ENCODE data around the gene NCKAP5.

Gene NCKAP5

GRCh38 chr2:133371286-133371685, 197.0 kb downstream of the NCKAP5 start:
- no peak for DNase-seq

GRCh38 chr2:133369901-133370658, 198.2 kb downstream of the NCKAP5 start:
- peak in 1 of 2 experiments; percentile 81 for DNase-seq

DNA sequence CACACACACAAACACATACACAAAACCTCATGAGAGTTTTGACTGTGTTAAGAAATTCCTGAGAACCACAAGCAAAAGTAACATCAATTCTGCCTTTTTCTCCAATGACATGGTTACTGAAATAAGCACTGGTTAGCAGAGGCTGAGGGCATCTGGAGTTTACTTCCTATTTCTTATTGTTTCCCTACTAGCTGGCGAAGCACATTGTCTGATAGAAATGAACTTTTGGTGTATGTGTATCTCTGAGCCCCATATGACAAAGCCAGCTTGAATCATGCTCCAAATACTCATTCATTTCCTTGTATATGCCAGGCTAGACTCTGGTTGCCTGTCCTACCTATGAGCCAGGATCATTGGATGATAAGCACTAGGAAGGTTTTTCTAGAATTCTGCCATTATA, 203.1 kb downstream of the NCKAP5 start:
- DNase-seq, result no peak

GRCh38 chr2:133364636-133365035, 203.6 kb downstream of the NCKAP5 start:
- DNase-seq, result no peak

DNA sequence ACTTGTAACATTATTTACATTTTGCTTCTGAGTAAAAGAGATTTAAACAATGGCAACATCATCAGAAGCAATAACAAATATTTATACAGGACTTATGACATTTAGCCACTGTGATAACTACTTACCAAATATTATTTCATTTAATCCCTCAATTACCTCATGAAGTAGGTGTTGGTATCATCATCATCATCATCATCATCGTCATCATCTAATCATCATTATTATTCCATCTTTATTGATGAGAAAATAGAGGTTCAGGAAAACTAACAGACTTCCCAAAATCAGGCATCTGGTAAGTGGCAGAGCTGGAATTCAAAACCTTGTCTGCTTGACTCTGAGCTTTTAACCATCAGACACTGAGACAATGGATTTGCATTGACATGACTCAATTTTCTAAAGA, 204.4 kb downstream of the NCKAP5 start:
- DNase-seq, result no peak

- DNase-seq, result peak in 1 of 2 experiments; percentile 20
Measured at GRCh38 chr2:133362061-133362476, 206.2 kb downstream of the NCKAP5 start.

- no peak for DNase-seq
Measured at GRCh38 chr2:133360882-133361281, 207.4 kb downstream of the NCKAP5 start.

GRCh38 chr2:133360190-133360589, 208.1 kb downstream of the NCKAP5 start:
- no peak for DNase-seq

DNA sequence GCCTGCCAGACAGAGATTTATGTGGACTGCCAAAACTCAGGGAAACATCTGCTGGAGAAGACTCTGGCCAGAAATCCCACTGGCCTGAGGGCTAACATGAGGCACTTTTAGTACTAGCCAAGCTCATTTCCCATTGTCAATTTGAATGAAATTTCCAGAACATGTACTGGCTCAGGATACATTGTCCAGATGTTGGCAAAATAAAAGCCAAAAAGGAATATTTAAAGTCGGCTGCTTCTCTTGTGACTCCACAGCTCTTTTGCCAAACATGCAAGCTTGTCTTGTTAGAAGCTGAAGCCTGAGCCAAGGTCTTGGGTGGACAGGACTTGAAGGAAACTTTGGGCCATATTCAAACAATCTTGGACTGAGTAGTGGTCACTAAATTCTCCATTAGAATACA, 215.5 kb downstream of the NCKAP5 start:
- no peak for DNase-seq

DNA sequence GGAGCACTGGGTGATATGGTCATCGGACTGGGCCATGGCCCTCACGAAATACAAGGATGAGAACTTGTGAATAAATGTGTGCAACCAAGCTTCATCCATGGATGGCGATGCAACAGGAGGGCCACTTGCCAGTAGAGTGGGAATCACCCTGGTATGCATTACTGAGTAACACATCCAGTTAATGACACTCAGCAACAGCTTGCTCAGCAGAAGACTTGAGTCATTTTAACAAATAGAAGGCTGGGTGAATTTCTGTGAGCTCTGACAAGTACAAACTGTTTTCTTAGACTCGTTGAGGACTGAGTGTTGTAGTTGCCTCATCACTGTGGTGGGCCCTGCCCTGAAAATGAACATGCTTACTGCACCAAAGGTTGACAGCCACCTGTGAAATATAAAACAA, 221.6 kb downstream of the NCKAP5 start:
- DNase-seq, result no peak

DNA sequence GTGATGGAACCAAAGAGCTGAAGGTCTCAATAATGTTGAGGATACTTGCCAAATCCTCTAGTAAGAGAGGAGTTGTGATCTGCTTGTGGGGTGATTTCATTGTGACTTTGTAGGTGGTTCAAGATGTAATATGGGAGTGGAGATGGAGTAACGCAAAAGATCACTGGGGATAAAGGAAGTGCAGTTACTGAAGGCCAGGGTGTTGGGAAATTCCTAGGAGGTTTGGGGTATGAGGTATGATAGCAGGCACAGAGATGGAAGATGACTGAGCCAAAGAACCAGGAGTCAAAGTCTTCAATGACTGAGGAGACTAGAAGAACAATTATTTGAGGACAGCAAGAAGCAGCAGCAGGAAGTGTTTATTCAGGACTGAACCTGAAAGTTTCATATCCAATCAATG, 222.6 kb downstream of the NCKAP5 start:
- no peak for DNase-seq

DNA sequence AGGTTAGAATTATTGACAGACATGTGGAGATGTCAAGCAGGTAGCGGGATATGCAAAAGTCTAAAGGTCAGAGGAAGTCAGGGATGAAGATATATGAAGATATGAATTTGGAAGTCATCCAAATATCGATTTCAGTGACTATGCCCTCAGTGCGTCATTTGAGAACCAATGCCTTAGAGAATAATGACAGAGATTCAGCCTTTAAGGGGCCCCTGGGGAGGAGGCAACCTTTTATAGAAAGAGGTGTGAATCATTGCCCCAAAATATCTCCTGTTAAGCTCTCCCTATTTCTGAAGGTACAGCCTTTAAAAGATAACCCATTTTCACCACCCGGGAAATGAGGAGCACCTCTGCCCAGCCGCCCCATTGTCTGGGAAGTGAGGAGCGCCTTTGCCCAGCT, 223.4 kb downstream of the NCKAP5 start:
- no peak for DNase-seq

- no peak for DNase-seq
Measured at GRCh38 chr2:133343018-133343352, 225.3 kb downstream of the NCKAP5 start.

DNA sequence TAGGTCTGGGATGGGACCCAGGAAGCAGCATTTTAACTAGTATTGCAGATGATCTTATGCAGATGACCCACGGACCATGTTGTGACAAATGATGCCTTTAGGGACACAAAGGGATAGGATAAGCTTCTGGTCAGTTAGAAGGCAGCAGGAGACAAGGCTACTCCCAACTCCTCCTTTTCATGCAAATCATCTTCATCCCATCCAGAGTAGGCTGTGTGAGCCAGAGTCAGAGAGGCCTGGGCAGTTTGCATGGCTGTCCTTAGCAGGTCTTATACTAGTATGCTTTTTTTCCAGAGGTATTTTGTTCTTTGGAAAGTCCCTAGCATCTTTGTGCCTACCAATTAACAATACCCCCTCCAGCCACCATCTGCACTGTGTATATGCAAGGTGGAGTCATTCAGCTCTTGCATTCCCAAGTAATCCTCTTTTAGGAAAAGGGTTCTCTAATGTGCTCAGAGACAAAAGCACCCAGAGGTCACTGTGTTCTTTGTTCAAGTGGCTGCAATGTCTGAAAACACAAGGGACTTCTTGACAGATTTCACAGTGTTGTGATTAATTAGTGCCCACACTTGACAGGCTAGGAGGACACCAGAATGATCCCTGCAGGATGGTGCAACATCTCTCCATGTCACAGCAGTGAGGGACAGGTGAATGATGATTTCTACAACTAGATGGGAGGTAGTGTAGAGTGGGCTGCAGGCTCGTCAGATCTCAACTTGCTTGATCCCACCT, 225.8 kb downstream of the NCKAP5 start:
- DNase-seq, result peak; percentile 83 to 88

DNA sequence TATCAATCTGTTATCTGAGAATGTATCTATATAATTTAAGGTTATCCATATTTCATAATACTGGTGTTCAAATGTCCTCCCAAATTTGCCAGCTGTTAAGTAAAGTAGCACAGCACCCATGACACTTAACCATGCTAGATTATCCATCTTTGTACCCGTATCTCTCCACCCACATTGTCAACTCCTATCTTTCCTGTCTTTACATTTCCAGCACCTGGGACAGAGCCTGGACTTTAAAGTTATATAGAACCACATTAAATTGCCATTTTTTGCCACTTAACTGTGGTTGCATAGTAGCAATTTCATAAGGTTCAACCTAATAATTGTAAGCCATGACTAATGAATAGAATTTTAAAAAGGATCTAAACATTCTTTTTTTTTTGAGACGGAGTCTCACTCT, 226.7 kb downstream of the NCKAP5 start:
- DNase-seq, result no peak

DNA sequence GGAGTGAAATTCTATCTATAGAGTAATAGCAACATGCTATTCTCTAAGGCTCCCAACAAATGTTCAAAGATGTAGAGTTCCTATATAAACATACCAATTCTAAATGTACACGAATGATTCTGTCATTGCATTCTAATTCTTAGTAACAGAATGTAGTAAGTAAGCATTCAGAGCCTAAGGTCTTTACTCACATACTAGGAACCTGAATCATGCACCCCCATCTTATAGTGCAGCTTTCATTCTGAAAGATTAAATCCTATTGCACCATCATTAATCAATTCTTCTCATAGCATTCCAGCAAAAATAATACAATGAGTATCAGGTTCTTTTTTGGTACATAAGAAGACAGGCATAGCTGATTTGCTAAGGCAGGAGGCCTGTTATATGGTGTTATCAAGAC, 230.0 kb downstream of the NCKAP5 start:
- no peak for DNase-seq

DNA sequence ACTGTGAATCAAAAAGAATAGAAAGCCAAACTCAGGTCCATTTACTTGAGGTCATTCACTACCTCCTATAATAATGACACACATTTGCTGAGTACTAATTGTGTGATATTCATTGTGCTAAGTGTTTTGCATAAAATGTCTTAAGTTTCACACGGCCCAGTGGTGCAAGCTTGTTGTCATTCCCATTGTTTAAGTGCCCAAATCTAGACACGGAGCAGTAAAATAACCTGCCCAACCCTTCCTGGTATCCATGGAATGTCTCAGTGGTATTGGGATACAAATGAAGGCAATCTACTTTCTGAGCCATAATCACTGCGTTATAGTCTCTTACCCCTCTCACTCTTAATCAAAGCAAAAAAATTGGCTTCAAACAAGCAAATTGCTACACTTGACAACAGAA, 233.3 kb downstream of the NCKAP5 start:
- DNase-seq, result no peak

GRCh38 chr2:133333181-133333580, 235.1 kb downstream of the NCKAP5 start:
- no peak for DNase-seq

- DNase-seq, result no peak
Measured at GRCh38 chr2:133331436-133331835, 236.8 kb downstream of the NCKAP5 start.

DNA sequence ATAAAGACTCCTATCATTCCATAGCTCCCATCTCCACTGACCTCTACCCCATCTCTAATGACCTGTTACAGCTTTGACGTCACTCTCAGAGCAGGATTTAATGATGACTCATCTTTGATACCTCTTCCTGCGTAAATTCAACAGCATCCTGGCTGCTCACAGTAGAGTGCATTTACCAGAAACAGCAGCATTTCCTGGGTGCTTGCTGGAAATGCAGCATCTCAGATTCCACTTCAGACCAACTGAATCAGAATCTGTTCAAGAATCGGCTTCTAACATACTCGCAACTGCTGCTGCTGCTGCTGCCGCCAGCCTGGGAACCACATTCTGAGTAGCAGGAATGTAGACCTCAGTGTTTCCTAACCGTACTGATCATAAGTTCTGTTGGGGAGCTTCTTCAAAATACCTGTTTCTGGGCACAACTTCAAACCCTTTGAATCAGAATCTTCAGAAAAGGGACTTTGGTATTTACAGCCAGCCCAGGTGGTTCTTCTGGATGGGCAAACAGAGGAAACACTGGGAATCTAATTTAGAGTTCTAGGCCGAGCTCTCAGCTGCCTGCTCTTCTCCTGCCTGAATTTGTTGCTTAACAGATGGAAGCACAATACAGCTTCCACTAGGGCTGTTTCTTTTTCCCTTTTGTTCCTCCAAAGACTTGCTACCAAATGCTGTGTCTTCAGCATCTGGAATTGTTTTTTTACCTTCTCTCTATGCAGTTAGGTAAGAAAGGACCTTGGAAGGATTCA, 241.4 kb downstream of the NCKAP5 start:
- DNase-seq, result no peak

DNA sequence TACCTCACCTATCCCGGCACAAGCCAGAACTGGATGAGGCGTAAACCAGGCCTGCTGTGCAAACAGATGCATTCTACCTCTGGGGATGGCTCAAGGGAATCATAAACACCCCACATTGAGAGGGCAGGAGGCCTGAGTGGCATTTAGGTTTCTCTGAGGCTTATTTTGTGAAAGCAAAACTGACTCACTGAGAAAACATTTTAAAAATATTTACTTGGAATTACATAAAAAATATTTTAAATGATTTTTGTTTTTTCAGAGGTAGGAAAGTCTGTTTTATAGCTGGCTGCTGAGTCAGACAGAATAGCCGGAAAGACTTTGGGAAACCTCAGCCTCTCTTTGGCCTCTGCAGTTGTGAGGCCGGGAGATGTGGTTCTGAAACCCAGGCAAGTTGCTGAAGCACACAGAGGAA, 244.1 kb downstream of the NCKAP5 start:
- DNase-seq, result no peak

GRCh38 chr2:133322909-133323308, 245.4 kb downstream of the NCKAP5 start:
- no peak for DNase-seq

DNA sequence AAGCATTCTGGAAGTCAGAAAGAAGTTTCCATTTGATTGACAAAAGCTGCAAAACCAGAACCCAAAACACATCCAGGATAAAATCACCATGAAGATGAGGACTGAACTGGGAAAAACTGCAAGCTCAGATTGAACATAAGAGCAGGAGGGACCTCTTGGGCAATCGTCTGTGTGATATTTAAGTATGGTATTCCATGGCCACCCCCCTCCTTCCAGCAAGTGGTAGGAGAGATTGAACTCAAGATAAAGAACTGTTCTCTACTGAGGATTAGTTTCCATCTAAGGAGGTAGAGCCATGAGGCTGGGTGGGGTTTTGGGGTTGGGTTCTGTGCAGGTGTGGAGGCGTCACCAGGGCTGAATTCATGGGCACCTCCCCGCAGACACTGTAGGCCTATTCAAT, 251.1 kb downstream of the NCKAP5 start:
- DNase-seq, result no peak

DNA sequence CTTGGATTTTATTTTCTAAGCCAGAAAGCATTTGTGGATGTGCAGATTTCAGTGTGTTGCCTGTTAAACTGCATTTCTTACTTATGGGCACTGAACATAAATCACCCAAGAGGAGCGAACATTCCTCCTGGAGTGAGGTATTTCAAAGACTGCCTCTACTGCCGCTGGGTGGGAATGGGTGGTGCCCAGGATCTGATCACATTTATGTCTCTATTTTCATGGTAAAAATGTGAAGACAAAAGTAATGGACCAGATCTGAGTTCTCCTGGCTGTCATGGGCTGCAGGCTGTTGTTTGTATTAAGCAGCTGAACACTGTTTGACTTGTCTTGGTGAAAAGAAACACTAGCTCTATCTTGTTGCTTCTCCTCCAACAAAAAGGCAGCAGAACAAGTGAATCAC, 251.7 kb downstream of the NCKAP5 start:
- no peak for DNase-seq
